NCI-H748 (cell line): ENCODE data around the gene SLC22A1.
"Not testable (repeated sequence)": the region's sequence is repeated elsewhere in the genome, so short reads cannot be mapped to it uniquely, and the experiment has no call there.

ENCODE experiments used
- DNase-seq: peaks from one replicate; lab custom pipeline; 2025; ENCODE audit not compliant: unreplicated experiment; lab: John Stamatoyannopoulos, UW

Gene SLC22A1

GRCh38 chr6:160093061-160093460 lies 28.6 kb upstream of the SLC22A1 start:
- DNase-seq = no peak

- DNase-seq = no peak
Measured at GRCh38 chr6:160093946-160094345, 27.7 kb upstream of the SLC22A1 start.

- DNase-seq = no peak
Measured at GRCh38 chr6:160095146-160095845, 26.3 kb upstream of the SLC22A1 start.

DNA sequence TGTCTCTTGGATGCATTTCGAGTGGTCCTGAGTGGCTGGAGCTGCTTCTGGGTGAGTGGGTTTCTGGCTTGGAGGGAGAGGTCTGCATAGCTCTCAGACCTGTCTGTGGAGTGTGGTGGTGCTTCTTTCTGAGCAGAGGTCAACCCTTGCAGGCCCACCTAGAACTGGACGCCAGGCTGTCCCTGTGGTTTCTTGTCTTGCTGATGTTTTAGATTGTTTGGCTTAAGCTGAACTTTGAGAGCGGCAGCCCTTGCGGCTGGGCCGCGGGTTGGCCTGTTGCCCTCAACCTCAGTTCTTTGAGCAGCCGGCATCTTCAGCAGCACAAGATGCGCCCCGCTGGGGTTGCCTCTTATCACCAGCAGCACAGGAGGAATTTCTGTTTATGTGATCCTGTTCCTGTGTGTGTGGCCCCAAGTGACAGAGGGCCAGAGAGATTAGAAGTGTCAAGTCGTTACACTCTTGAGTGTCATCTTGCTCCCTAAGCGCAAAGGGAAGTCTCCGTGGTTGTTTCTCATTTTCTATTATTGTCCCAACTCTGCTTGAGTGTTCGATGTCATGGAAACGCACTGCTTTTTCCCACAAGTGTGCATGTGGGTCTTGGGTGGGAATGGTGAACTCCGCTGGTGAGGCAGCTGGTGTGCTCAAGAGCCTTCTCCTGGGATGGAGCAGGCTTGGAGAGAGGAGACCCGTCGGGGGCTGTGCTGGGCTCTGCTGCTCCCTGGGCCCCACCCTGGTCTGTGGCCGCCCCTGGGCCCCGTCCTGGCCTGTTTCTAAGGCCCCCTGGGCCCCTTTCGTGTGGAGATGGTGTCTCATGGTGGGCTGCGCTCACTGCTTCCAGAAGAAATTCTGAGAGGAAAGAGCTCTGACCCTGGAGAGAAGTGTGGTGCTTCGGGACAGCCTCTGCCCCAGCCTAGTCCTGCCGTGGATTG lies 20.1 kb upstream of the SLC22A1 start:
- DNase-seq = no peak

- DNase-seq = no peak
Measured at GRCh38 chr6:160102399-160102798, 19.2 kb upstream of the SLC22A1 start.

- DNase-seq = peak; percentile 14
Measured at GRCh38 chr6:160102956-160103824, 18.4 kb upstream of the SLC22A1 start.

- DNase-seq = no peak
Measured at GRCh38 chr6:160103825-160104100, 17.9 kb upstream of the SLC22A1 start.

DNA sequence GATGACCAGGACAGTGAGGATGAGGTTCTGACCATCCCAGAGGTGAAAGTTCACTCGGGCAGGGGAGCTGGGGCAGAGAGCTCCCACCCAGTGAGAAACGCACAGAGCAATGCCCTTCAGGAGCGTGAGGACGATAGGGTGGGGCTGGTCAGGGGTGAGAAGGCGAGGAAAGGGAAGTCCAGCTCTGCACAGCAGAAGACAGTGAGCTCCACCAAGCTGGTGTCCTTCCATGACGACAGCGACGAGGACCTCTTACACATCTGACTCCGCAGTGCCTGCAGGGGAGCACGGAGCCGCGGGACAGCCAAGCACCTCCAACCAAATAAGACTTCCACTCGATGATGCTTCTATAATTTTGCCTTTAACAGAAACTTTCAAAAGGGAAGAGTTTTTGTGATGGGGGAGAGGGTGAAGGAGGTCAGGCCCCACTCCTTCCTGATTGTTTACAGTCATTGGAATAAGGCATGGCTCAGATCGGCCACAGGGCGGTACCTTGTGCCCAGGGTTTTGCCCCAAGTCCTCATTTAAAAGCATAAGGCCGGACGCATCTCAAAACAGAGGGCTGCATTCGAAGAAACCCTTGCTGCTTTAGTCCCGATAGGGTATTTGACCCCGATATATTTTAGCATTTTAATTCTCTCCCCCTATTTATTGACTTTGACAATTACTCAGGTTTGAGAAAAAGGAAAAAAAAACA lies 16.6 kb upstream of the SLC22A1 start:
- DNase-seq = no peak

GRCh38 chr6:160106010-160106409 lies 15.6 kb upstream of the SLC22A1 start:
- no peak for DNase-seq

- DNase-seq = no peak
Measured at GRCh38 chr6:160106701-160107100, 14.9 kb upstream of the SLC22A1 start.

- DNase-seq = no peak
Measured at GRCh38 chr6:160108077-160108476, 13.5 kb upstream of the SLC22A1 start.

GRCh38 chr6:160110586-160111123 lies 11.0 kb upstream of the SLC22A1 start:
- no peak for DNase-seq

- no peak for DNase-seq
Measured at GRCh38 chr6:160111806-160112205, 9.8 kb upstream of the SLC22A1 start.

DNA sequence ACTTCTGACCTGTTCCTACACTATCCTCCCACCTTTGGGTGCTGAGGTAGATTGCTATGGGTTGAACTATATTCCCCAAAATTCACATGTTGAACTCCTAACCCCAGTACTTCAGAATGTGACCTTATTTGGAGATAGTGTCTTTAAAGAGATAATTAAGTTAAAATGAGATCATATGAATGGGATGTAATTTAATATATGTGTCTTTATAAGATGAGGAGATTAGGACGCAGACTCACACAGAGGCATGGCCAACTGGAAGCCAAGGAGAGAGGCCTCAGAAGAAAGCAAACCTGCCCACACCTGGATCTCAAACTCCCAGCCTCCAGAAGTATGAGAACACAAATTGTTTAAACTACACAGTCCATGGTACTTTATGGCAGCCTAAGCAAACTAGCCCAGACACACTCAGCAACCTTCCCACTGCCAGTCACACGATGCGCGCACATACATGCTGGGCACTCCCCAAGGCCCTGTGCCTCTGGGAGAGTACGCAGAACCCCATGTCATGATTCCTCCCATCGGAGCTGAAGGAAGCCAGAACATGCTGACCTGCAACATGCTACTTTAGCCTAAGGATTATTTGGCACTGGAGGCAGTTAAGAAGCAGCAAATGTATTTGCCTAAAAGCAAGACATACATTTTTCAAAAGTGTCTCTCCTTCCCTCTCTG lies 8.9 kb upstream of the SLC22A1 start:
- DNase-seq = no peak

DNA sequence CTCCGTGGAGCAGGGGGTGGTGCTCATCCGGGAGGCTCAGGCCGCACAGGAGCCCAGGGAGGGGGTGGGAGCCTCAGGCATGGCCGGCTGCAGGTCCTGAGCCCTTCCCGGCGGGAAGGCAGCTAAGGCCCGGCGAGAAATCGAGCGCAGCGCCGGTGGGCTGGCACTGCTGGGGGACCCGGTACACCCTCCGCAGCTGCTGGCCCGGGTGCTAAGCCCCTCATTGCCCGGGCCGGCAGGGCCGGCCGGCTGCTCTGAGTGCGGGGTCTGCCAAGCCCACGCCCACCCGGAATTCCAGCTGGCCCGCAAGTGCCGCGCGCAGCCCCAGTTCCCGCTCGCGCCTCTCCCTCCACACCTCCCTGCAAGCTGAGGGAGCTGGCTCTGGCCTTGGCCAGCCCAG lies 7.1 kb upstream of the SLC22A1 start:
- not testable (repeated sequence) for DNase-seq

DNA sequence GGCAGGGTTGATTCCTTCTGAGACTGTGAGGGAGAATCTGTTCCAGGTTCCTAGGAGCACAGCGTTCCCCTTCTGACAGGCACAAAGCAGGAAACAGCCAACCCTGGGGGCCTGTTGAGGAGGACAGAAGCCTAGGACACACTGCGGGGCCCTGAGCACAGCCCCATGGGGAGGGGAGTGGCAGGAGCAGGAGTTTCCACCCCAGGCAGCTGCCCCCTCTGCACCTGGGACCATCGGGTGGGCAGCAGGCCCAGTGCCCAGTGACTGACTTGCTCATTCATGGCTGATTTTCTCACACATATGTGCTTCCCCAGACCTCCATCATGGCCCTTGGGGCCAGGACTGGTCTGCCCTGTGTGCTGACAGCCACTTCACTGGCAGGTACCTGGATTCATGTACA lies 6.2 kb upstream of the SLC22A1 start:
- DNase-seq = no peak

- DNase-seq = no peak
Measured at GRCh38 chr6:160116411-160116810, 5.2 kb upstream of the SLC22A1 start.

- no peak for DNase-seq
Measured at GRCh38 chr6:160117137-160117536, 4.5 kb upstream of the SLC22A1 start.

GRCh38 chr6:160118620-160119229 lies 2.9 kb upstream of the SLC22A1 start:
- no peak for DNase-seq

DNA sequence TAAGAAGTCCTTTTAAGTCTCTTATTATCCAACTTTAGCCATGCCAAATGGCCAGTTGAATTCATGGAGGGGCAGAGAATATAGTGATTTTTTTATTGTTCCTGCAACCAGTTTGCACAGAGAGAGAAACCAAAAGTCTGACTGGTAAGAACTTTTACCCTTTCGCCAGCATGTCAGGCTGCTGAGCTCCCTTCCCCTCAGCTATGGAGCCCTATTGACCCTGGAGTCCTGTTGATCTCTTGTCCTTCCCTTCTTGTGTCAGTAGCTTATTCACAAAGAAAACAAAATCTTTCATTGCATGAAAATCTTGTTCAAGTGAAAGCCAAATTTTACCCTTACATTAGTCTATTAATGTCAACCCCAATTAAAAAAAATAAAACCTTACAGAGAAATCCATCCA lies 1.5 kb upstream of the SLC22A1 start:
- no peak for DNase-seq
